Activated gamma-delta T cell (primary cell): ENCODE results near the gene SYCE3.

Experiments used
- DNase-seq: peaks from one replicate; lab custom pipeline; 2025; lab: John Stamatoyannopoulos, UW

The SYCE3 gene

DNA sequence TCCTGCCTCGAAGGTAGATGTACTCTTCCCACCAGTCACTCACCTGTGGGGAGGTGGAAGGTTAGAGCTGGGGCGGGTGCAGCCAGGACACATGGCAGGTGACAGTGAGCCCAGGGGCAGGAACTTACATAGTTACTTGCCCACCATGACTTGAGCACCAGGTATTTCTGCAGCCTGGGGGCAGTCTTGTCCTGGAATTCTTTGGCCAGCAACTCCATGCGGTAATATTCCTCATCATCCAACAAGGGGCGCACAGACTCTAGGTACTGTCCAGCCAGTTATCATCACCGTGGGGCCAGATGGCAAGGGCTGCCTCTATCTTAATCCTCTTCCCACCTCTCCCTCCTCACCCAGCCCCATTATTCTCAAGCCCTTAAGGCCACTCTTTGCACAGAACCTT is 13.4 kb upstream of the SYCE3 start:
- DNase-seq, result no peak

DNA sequence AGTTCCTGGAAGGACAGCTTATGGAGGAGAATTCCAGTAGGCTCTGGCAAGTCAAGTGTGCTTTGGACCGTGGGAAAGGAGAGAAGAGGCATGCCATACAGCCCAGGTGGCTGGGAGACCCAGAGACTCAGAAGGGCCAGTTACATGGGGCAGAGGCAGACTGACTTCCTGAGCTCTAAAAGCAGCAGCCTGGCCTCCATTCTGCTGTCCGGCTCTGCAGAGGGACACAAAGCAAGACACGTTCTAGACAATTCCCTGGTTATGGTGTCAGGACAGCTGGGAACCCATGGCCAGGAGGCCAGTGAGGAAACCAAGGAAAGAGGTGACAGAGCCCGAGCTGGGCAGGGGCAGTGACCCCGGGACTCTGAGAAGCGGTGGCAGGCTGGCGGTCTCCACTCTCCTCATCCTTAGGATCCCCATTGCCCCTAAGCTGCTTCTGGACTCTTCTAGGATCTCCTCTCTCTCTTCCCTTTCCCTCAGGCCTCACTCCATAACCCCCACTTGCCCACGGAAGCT is 12.8 kb upstream of the SYCE3 start:
- no peak for DNase-seq

DNA sequence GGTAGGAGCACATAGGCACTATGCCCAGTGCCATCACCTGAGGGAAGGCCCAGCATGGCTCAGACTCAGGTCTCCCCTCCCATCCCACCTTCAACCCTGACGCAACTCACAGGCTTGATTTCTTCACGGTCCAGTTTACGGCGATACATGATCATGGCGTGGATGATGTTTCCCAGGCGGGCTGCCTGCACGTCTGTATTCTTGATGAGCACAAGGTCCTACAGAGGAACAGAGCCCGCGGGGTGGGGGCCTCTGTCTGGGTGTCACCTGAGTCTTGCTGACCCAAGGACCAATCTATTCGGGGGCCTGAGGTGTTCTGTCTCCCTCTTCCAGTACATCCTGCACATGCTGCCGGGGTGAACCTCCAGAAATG is 11.7 kb upstream of the SYCE3 start:
- no peak for DNase-seq

DNA sequence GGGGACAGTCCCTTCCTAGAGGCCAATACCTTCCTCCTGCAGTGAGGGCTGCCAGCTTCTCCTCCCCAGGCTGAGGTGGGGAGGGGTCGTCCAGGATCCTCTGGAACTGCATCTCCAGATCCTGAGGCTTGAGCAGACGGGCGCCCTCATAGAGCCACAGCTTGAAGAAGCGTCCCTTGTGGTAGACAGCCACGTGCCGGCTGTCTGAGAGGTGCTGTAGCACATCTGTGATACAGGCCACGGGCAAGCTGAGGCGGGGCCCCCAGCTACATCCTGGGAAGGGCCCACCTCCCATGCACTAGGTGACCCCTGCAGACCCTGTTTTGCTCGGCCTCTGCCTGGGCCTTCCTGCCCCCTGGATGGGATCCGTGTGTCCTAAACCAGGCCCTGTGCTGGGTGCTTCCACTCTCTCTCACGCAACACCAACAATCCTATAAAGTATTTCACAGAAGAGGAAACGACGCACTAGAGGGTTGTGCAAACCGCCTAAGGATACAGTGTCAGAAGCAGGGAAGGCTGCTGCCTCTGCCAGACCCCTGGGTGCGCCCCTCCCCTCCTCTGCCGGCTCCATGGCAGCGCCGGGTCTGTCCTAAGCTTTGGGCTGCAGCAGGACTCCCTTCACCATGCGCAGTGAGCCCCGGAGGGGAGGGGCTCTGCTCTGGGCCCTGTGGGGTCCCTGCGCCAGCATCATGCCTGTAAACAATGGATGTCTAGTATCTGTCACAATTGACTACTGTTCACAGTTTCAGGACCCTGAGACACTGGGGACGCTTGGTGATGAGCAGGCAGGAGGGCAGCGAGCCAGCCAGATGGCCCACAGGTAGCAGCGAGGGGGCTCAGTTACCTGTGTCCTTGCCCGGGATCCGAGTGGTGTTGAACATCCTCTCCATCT is 11.0 kb upstream of the SYCE3 start:
- no peak for DNase-seq

DNA sequence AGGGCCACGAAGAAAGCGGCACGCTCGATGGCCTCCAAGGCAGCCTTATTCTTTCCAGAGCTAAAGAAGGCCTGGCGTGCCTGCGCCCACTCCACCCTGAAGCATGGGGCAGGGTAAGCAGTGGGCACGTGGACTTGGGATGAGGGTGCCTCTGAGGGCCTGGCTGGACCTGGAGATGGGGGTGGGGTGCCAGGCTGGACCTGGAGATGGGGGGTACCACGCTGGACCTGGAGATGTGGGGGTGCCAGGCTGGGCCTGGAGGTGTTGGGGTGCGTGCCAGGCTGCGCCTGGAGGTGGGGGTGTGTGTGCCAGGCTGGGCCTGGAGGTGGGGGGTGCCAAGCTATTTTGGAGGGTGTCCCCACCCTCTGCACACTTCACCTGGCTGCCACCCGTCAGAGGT is 10.2 kb upstream of the SYCE3 start:
- no peak for DNase-seq

DNA sequence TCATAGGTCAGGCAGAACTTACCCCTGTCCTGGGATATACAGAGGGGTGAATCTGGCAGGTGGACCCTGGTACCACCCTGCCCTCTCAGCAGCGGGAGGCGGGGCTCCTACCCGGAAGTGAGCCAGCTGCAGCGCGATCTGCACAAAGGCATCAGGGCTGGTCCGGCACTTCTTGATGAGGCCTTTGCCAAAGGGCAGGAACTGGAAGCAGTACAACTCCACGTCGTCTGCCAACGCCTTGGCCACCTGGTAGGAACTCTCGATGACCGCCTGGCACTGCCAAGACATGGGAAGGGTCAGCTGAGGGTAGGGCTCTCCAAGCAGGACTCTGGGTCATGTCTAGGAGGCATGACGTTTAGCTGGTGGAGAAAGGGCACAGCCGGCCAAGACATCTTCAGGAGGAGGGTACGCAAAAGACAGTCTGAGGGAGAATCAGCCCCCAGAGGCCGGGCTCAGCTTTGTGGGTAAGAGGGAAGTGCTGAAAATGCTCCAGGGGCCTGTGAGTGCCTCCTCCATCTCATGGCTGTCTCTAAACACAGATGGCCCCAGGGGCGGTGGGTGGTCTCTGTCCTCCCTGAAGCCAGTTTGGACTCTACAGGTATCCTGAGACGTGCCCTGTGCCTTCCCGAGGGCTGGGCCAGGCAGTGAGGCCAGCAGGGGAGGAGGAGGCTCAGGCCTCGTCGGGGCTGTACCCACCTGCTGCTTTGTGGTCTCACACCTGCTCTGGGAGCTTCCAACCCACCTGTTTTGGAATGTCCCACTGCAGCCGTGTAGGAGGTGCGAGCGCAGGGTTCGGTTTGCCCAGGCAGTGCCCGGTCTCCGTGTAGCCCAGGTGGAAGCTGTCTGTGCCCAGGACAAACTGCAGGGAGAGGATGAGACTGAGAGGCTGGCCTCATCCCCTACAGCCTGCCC is 8.8 kb upstream of the SYCE3 start:
- no peak for DNase-seq

DNA sequence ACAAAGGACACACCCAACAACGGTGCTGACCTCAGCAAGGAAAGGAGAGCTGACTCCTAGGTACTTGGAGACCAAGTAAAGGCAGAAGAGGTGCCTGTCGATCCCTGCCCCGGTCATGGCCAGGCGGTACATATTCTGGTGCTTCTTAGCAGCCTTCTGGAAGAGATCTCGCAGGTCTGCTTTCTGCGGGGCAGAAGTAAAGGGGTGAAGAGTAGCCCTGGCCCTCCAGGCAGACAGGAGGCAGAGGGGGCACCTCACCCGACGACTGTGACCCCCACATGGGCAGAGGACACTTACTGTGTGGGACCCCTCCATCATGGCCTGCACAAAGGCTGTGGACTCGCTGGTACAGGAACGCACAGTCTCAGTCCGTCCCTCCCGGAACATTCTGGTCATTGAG is 8.1 kb upstream of the SYCE3 start:
- DNase-seq, result no peak

DNA sequence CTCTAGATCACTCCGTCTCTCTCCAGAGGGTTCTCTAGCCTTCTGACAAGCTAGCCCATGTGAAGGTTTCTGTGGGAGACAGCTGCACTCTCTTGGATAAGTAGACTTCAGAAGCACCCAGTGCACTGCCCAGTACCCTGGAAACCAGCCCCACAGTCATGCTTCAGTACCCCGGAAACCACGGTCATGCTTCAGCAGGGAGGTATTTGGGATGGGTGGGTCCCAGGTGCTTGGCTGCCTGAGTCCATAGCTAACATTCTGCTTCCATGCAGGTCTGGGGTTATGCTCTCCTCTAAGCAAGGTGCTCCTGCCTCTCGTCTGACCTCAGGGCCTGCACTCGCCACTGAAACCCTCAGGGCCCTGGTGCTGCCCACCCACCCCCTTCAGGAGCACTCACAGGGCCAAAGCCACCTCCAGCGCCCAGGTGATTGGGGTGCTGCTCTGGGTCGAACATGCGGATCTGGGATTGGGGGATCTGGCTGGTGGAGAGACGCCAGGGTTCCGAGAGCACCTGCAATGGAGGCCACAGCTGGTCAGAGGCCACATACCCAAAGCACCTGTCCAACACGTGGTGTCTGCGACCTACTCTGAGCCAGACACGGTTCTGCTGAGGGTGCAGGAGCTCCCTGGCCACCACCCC is 7.3 kb upstream of the SYCE3 start:
- no peak for DNase-seq

DNA sequence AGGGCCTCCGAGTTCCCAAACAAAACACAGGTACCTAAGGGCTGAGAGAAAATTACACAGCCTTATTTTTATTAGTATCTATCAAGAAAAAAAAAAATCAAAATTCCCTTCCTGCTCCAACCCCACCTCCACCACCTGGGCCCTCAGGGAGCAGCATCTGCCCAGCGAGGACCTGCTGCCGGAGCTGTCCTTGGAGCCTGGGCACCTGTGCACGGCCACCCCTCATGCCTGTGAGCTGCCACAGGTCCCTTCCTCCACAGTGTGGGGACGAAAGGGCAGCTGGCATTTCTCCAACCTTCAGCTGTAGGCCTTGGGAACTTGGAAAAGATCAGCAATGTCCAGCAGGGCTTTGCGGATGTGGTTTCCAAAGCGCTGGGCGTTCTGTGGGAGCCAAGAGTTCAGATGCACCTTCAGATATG is 6.3 kb upstream of the SYCE3 start:
- DNase-seq, result no peak

DNA sequence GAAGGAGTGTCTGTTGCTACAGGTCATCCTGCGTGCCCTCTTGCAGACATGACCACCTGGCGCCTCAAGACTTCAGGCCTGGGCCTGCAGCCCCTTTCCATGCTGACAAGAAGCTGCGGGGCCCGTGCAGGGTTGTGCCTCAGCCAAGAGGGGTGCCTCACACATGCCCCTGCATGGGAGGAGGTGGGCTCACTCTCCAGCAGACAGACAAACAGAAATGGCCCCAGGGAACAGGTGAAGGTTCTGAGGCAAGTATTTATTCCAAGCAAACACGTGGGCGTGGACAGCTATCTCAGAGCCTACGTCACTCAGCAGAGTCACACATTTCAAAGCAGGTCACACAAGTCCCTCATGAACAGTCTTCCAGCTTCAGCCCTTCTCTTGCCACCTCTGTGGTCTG is 5.9 kb upstream of the SYCE3 start:
- no peak for DNase-seq

DNA sequence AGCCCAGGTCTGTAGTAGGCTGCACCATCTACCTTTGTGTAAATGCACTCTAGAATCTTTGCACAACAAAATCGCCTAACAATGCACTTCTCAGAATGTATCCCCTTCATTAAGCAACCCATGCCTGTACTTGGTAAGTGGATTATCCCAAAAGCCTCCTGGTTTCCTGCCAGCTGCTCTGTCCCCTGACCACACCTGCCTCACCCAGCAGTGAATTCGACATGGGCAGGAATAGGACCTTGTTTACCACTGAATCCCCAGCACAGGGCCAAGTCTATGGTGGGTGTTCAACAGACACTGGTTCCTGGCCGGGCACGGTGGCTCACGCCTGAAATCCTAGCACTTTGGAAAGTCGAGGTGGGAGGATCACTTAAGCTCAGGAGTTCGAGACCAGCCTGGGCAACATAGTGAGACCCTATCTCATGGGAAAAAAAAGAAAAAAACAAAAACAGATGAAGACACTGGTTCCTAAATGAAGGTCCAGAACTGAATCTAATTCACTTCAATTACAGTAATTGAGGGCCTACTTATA is 5.1 kb upstream of the SYCE3 start:
- DNase-seq, result no peak

DNA sequence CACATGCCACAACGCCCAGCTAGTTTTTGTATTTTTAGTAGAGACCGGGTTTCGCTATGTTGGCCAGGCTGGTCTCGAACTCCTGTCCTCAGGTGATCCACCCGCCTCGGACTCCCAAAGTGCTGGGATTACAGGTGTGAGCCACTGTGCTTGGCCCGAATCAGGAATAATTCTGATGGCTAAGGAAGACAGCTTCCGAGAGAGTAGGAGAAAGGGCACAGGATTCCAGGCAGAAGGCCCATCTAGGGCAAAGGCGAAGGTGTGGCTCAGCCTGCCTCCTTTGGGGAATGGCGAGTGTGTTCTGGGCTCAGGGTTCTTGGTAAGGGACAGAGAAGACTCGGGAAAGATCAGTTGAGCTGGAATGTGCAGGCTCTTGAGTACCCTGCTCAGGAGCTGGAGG is 1.6 kb upstream of the SYCE3 start:
- DNase-seq, result no peak

DNA sequence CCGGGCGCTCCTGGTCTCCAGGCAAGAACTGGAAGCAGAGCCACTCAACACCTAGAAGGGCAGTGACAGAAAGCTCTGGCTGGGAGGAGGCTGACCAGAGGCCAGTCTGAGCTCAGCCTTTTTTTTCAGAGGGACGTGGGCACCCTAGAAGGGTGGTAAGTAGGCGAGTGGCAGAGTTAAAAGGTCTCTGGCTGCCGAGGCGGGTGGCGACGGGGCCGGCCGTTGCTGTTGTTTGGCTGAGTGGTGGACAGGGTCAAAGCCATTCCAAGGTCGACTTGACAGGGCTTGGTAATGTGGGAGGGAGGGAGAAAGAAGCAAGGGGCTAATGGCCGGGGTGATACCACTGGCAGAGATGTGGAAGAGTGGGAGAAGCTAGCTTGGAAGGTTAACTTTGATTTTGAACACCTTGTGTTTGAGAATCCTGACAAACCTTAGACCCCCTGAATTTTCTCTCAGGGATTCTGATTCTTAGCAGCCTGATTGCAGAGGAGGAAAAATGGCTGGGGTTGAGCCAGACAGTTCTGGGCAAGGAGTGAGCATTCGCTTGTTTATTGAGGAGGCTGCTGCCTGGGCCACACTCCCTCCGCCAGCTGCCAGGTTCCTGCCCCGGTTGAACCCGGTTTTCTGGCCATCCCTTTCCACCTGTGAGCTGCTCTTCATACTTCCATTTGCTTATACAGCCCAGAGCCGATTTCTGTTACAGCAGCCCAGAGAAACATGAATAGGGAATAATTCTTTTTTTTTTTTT is 868 bp upstream of the SYCE3 start:
- DNase-seq, result no peak

DNA sequence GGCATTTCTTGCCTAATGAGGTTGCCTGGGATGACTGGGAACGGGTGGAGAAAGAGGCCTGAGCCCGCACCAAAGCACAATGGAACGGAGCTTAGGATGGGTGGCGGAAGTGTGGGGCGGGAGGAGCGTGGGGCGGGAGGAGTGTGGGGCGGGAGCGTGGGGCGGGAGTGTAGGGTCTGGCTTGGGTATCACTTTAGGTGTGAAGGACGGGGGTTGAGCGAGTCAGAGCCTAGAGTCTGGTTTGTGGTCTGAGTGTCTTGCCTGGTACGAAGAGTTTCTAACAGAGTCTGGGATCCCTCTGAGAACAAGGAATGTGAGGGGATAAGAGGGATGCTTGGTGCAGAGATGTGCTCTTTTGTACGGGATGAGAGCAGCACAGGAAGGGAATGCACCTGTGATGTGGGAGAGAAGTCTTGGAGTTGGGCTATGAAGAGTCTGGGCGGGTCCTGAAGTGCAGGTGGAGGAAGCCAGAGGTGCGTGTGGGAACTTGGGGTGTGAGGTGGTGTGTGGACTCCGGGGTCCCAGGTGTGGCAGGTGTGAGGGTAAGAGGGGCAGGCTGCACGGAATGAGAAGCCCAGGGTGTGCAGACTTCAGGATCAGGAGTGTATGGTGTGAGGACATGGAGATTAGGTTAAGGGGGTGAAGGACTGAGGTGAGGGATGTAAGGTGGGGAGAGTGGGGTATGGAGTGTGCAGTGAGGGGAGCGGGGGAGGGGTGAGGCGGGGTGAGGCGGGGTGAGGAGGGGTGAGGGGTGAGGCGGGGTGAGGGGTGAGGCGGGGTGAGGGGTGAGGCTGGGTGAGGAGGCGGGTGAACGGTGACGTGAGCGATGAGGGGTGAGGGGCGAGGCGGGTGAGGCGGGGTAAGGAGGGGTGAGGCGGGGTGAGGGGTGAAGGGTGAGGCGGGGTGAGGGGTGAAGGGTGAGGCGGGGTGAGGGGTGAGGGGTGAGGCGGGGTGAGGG is 1.0 kb downstream of the SYCE3 start:
- DNase-seq, result peak; percentile 38

DNA sequence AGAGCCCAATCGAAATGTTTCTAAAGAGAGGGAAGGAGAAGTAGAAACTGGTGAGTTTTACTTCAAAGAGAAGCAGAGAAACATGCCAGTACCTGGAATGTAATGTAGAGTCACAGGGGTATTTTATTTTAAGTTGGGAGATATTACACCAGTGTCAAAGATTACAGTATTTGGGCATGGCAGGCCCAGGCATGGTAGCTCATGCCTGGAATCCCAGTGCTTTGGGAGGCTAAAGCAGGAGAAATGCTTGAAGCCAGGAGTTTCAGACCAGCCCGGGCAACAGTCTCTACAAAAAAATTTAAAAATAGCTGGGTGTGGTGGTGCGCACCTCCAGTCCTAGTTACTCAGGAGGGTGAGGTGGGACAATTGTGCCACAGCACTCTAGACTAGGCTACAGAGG is 2.7 kb downstream of the SYCE3 start:
- DNase-seq, result no peak

DNA sequence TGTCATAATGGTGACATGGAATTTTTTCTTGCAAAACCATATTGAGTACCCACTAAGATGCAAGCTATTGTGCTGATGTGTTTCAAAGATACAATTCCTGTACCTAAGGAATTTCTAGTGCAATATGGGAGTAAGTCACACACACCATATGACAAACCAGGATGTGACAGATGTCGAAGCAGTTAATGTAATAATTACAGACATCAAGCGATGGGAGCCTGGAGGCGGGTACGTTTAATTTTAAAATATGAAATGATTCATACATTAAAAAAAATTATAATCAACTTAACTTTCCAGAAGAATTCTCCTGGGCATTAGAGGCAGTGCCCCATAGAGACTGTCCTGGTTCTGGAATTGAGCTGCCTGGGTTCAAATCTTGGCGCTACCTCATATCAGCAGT is 6.0 kb downstream of the SYCE3 start:
- no peak for DNase-seq

DNA sequence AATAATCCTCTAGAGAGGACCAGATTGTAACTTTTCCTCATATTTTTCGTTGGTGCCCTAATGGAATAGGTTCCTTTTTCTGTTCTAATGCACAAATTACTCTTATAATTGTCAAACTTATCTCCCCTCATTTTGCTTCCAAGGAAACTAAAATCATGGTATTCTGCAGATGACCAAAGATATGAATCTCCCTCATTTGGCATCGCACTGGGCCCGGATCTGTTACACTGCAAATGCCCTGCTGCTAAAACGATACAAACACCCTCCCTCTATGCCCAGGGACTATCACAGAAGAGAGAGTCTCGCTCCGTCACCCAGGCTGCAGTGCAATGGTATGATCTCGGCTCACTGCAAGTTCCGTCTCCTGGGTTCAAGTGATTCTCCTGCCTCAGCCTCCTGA is 9.4 kb downstream of the SYCE3 start:
- DNase-seq, result no peak

DNA sequence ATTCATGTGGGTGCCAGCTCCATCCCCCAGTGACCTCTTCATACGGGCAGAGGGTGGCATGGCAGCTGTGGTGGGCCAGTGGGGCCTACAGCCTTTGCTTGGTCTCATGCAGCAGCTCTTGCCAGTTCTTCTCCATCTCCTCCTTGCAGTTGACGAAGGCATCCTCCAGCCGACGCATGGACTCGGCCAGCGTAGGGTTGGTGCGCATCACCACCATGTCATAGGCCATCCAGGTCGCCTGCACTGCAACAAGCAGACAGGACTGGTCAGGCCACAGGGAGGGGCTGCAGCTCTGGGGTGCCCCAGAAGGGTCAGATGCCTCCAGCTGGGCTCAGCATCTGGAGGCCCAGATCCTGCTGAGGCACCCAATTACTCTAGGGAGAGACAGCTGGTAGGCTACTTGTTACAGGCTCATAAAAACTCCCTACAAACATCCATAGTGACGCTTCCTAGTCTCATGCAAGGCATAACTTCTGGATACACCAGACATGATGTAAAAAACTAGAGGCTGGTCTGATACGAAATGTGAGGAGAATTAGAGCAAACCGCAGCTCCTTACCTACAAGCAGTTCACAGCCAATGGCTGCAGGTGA is 11.5 kb downstream of the SYCE3 start:
- DNase-seq, result no peak

DNA sequence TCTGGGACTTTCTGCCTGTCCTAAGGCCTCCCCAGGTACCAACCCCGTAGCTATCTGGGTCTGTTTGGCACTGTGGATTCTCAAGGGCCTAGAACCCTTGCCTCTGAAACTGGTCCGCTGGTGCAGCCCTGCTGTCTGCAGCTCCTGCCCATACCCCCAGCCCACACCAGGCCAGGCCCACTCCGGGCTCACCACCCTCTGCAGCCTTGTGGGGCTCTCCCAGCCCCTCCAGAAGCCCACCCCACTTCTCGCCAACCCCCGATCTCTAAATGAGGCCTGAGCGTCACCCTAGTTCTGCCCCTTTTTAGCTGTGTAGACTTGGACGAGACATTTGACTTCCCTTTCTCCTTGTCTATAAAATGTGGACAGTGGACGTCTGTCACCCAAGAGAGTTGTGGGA is 12.3 kb downstream of the SYCE3 start:
- DNase-seq, result no peak
